SK-N-MC (cell line): ENCODE measurements around the gene PPP2R2B.
A peak's percentile ranks its signal among the peaks of the same experiment; 100 is the strongest.

Source experiments
- EZH2 ChIP-seq: fragments of 200-600 bp; sonication (generic); IDR thresholded peaks from one replicate; pipeline ENCODE4 v1.6.1; 2017; ENCODE audit warnings: antibody characterized with exemption
- POLR2AphosphoS5 ChIP-seq: IDR thresholded peaks from 2 replicates; pipeline ENCODE4 v1.6.1; 2012; ENCODE audit warnings: mild to moderate bottlenecking, low read depth, low read length, borderline replicate concordance

GRCh38 chr5:146802945-146803522 lies 75.5 kb downstream of the PPP2R2B start:
- no peak for TF ChIP-seq POLR2AphosphoS5
- TF ChIP-seq EZH2, result peak; percentile 88
